Sigmoid colon (tissue), 7 donors: Measurements from ENCODE around the gene SSR1. TPM values are rescaled to one million over a fixed set of nuclear protein-coding genes. Genes with fewer than 3 reads are reported as not detected.

ENCODE experiments used
- DNase-seq: peaks from one replicate; pipeline ENCODE4 v3.0.0-alpha.2; 2019
- H3K27ac ChIP-seq, 4 donors: fragments of 200-600 bp; sonication (generic); one replicate each; pipeline ENCODE4 v1.5.1; 2016 to 2019; ENCODE audit warnings: mild to moderate bottlenecking in 1 of 4
- H3K27me3 ChIP-seq, 3 donors: fragments of 200-600 bp; sonication (generic); one replicate each; pipeline ENCODE4 v1.5.1; 2019; ENCODE audit warnings: mild to moderate bottlenecking in 1 of 3
- H3K36me3 ChIP-seq, 4 donors: fragments of 200-600 bp; sonication (generic); one replicate each; pipeline ENCODE4 v1.5.1; 2016 to 2019
- H3K4me1 ChIP-seq, 4 donors: fragments of 200-600 bp; sonication (generic); one replicate each; pipeline ENCODE4 v1.5.1; 2017 to 2019
- H3K4me3 ChIP-seq, 4 donors: fragments of 200-600 bp; sonication (generic); one replicate each; pipeline ENCODE4 v1.5.1; 2017 to 2019; ENCODE audit warnings: mild to moderate bottlenecking in 2 of 4, moderate library complexity in 1 of 4
- H3K9me3 ChIP-seq, 4 donors: fragments of 200-600 bp in 3 of 4; sonication (generic) in 3 of 4; one replicate each; pipeline versions ENCODE4 v1.5.1 to v1.6.1; 2013 to 2019
- CTCF ChIP-seq, 4 experiments: fragments of 450-650 bp in 3 of 4; fragments of 200-600 bp in 1 of 4; IDR thresholded peaks; one replicate each; pipeline ENCODE4 v1.5.1; 2016 to 2019; ENCODE audit warnings: antibody characterized with exemption in 4 of 4, mild to moderate bottlenecking in 3 of 4, moderate library complexity in 2 of 4
- EP300 ChIP-seq, 4 donors: sonication (generic); formaldehyde crosslinking; IDR thresholded peaks; one replicate each; pipeline ENCODE4 v1.6.1; 2017; ENCODE audit warnings: antibody characterized with exemption in 4 of 4
- POLR2A ChIP-seq, 2 donors: fragments of 450-650 bp; IDR thresholded peaks; one replicate each; pipeline ENCODE4 v1.6.1; 2016; ENCODE audit warnings: antibody characterized with exemption in 2 of 2, mild to moderate bottlenecking in 2 of 2, moderate library complexity in 2 of 2
- POLR2AphosphoS5 ChIP-seq, 4 donors: sonication (generic); formaldehyde crosslinking; IDR thresholded peaks; one replicate each; pipeline ENCODE4 v1.6.1; 2017; ENCODE audit warnings: antibody characterized with exemption in 4 of 4
- WGBS, 2 donors: extraction: QIAGEN DNeasy Blood & Tissue Kit; methylation state at CpG; one replicate each; pipeline ENCODE4 v1.1.7; 2013; 5-methylcytosine and 5-hydroxymethylcytosine counted together
- intact Hi-C: fragments of 100-400 bp; cut with DNase I; formaldehyde crosslinking; loops from one replicate; pipeline ENCODE4 v1.15.1; 2023
- polyA plus RNA-seq, 3 donors: library from polyadenylated mRNA; stranded (reverse); fragments of 200-250 nt; gene quantifications; one replicate each; pipeline ENCODE4 v1.2.3, GENCODE V29; 2013
- total RNA-seq, 4 donors: library from RNA; depleted of rRNA; stranded (reverse); fragments of >200 nt; gene quantifications; one replicate each; pipeline ENCODE4 v1.1.0, GENCODE V29; 2016
- donor health status: healthy with polysubstance abuse.
- donor health status: Bipolar disorder and iron deficiency.
- donor health status: healthy.

Gene SSR1
- total and polyA plus RNA-seq, 7 donors: 10.8 to 55.1 (median 29.7) TPM

DNA sequence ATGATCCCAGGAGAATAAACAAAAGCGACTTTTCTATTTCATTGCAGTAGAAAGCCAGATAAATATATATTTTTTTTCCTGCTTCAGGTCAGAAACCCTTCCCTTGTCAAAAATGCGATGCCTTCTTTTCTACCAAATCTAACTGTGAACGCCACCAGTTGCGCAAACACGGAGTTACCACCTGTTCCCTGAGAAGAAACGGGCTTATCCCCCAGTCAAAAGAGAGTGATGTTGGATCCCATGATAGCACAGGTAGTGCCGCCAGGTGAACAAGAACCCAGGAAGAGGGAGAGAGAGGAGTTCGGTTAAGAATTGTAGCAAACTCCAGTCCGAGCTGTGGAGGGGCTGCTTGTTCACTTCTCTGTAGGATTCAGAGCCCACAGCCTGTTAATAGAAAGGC is 72.6 kb downstream of the SSR1 start:
- Histone ChIP-seq H3K4me3 (no peak overlapping the region), H3K27me3 (no peaks in the 10 kb centered on the region), H3K4me1 (peaks cover 0 to 26% (median 6%) of the 10 kb centered on the region in 4 donors), H3K9me3 (no peaks in the 10 kb centered on the region), H3K36me3 (peaks cover 0 to 34% (median 6%) of the 10 kb centered on the region in 4 donors), H3K27ac (no peak overlapping the region)
- no peak for DNase-seq
- TF ChIP-seq POLR2A (IDR thresholded peaks at IDR 0.05) (no peak), CTCF (IDR thresholded peaks at IDR 0.05) (no peak), POLR2AphosphoS5 (IDR thresholded peaks at IDR 0.05) (no peak), EP300 (IDR thresholded peaks at IDR 0.05) (no peak)
- 94 to 95% methylated on average over 9 of the region's 9 CpGs for WGBS, 2 donors
- intact Hi-C loops: loop anchor here (5.0 kb wide), 2 partner anchors 133 to 188 kb away; partner anchors contain the start of gene RREB1

GRCh38 chr6:7239590-7239948 is 73.4 kb downstream of the SSR1 start:
- H3K4me3 ChIP-seq: no peak overlapping the region
- peaks cover 0 to 38% (median 10%) of the 10 kb centered on the region in 4 donors for H3K36me3 ChIP-seq
- H3K9me3 ChIP-seq: no peaks in the 10 kb centered on the region
- WGBS, 2 donors: 77 to 79% methylated on average over 5 of the region's 5 CpGs
- intact Hi-C loops: loop anchor here (10.0 kb wide), 1 partner anchor 325 kb away; no protein-coding TSS in a partner anchor
- TF ChIP-seq POLR2A (IDR thresholded peaks at IDR 0.05) (no peak), EP300 (IDR thresholded peaks at IDR 0.05) (no peak), CTCF (IDR thresholded peaks at IDR 0.05) (no peak), POLR2AphosphoS5 (IDR thresholded peaks at IDR 0.05) (no peak)
- no peaks in the 10 kb centered on the region for H3K27me3 ChIP-seq
- H3K4me1 ChIP-seq: peaks cover 0 to 26% (median 6%) of the 10 kb centered on the region in 4 donors
- DNase-seq: no peak
- no peak overlapping the region for H3K27ac ChIP-seq

DNA sequence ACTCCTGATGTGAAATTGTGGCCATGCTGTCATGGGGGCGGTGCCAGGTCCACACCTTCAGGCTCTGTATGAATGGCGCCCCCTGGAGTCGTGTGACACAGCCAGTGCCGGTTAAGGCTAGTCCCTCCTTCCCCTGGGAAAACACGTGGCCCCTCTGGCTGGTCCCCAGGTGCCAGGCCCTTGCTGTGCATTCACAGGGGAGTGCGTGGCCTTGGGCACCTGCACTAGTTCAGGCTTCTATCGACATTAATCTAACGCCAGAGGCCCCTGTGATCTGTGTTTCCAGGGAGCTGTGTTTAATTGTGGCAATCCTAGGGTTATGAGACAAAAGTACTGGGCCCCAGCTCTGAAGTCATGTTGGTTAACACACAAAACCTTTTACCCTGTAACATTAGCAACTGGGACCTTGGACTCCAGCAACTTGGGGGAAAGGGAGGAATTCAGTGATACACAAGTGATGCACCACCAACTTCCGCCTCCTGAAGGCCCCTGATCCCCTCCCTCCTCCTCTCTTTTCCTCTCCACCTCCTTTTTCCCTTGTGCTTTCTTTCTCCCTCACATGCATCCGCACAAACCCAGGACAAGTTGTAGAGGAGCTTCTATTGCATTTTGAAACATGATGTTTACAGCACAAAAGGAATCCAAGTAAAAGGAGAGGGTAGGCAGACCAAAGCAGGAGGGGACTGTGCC is 74.0 kb downstream of the SSR1 start:
- peak in 3 of 4 donors; percentile 4 to 45 (median 31) for TF ChIP-seq POLR2AphosphoS5 (IDR thresholded peaks at IDR 0.05)
- TF ChIP-seq CTCF (IDR thresholded peaks at IDR 0.05): peak; percentile 32 to 66 (median 57)
- TF ChIP-seq POLR2A (IDR thresholded peaks at IDR 0.05): no peak
- no peak for TF ChIP-seq EP300 (IDR thresholded peaks at IDR 0.05)

DNA sequence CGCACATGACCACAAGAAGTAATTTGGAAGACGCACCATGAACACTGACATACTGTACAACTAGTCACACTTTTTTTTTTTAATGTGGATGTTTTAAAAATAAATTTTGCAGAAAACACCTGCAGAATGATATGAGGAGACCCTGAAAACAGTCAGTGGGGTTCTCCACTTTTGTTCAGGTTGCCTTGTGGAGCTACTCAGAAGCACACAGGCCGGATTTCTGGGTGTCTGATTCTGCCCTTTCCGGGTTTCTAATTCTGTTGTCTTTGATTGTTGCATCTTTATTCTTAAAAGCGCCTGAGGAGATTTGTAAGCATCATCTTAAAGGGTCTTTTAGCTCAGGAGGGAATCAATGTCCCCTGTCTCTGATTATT is 74.5 kb downstream of the SSR1 start:
- H3K4me3 ChIP-seq: no peak overlapping the region
- DNase-seq: no peak
- 76 to 90% methylated on average over 5 of the region's 5 CpGs for WGBS, 2 donors
- H3K4me1 ChIP-seq: peaks cover 0 to 25% (median 6%) of the 10 kb centered on the region in 4 donors
- H3K36me3 ChIP-seq: peaks cover 0 to 48% (median 12%) of the 10 kb centered on the region in 4 donors
- H3K9me3 ChIP-seq: no peaks in the 10 kb centered on the region
- no peak overlapping the region for H3K27ac ChIP-seq
- TF ChIP-seq CTCF (IDR thresholded peaks at IDR 0.05) (no peak), POLR2AphosphoS5 (IDR thresholded peaks at IDR 0.05) (no peak), EP300 (IDR thresholded peaks at IDR 0.05) (no peak), POLR2A (IDR thresholded peaks at IDR 0.05) (no peak)
- no peaks in the 10 kb centered on the region for H3K27me3 ChIP-seq
- intact Hi-C loops: loop anchor here (10.0 kb wide), 1 partner anchor 324 kb away; no protein-coding TSS in a partner anchor

More for the DNA sequence above, 74.0 kb downstream of the SSR1 start:
- H3K9me3 ChIP-seq: no peaks in the 10 kb centered on the region
- H3K27me3 ChIP-seq: no peaks in the 10 kb centered on the region
- peak overlapping the region in 2 of 4 donors; percentile 18 to 24 for H3K27ac ChIP-seq
- intact Hi-C loops: loop anchor here (10.0 kb wide), 1 partner anchor 324 kb away; no protein-coding TSS in a partner anchor
- 22 to 35% methylated on average over 10 of the region's 10 CpGs for WGBS, 2 donors
- peak; percentile 91 for DNase-seq
- H3K4me3 ChIP-seq: no peak overlapping the region
- peaks cover 0 to 26% (median 6%) of the 10 kb centered on the region in 4 donors for H3K4me1 ChIP-seq
- peaks cover 0 to 43% (median 10%) of the 10 kb centered on the region in 4 donors for H3K36me3 ChIP-seq
